HG03039 (cell line): ENCODE data around the gene RAB10.

Experiments used
- ATAC-seq: cut with Tn5 transposase; IDR thresholded peaks from one replicate; pipeline ENCODE4 v1.9.1; 2021; ENCODE audit warnings: mild to moderate bottlenecking, moderate library complexity; ENCODE audit not compliant: unreplicated experiment

The RAB10 gene

GRCh38 chr2:26175466-26176278, 141.8 kb downstream of the RAB10 start:
- ATAC-seq, result no peak

DNA sequence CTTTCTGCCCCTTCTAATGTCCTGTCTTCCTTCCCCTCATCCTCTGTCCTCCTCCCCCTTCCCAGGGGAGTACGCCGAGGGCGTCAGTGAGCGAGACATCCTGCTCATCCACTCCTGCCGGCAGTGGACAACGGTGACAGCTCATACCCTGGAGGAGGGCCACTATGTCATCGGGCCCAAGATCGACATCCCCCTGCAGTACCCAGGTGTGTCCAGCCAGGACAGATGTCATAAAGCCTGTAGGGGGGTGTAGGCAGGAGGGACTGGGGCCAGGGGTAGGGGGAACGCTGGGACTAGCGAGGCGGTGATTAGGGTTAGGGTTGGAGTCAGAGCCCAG, 142.4 kb downstream of the RAB10 start:
- no peak for ATAC-seq

DNA sequence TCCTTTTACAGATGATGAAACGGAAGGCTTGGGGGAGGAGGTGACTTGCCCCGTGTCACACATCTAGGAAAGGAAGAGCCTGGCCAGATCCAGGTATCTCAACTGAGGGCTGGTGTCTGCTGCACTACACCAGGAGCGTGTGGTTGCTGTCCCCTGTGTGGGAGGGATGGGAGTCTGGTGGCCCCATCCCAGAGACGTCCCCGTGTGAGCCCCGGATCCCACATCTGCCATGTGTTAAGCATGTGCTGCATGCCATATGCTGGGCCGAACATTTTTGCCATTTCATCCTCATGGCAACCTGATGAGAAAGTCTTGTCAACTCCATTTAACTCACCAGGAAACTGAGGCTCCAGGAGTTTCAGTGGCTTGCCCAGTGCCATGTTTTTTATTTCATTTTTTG, 143.2 kb downstream of the RAB10 start:
- no peak for ATAC-seq

- no peak for ATAC-seq
Observed at GRCh38 chr2:26178246-26178645, 144.4 kb downstream of the RAB10 start.

- ATAC-seq, result no peak
Observed at GRCh38 chr2:26178746-26179436, 145.0 kb downstream of the RAB10 start.

DNA sequence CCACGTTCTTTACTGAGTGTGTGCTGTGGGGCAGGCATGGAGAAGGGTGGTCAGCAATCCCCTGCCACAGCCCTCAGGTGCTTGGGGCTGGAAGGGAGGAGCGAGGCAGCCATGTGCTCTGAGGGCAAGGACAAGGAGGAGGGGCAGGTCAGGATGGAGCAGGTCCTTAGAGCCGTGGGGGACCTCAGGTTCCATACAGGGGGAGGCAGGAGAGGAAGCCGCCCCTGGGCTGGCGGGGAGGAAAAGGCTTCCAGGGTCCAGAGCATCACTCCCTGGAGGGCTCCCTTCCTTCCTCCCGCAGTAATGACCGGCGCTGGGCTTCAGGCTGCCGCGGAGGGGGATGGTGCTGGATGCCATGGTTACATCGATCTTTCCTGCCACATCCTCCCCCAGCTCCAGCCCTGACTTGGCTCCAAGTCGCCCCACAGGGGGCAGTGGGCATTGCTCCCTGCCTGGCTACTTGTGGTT, 145.6 kb downstream of the RAB10 start:
- ATAC-seq, result no peak

- no peak for ATAC-seq
Observed at GRCh38 chr2:26182441-26182840, 148.6 kb downstream of the RAB10 start.

DNA sequence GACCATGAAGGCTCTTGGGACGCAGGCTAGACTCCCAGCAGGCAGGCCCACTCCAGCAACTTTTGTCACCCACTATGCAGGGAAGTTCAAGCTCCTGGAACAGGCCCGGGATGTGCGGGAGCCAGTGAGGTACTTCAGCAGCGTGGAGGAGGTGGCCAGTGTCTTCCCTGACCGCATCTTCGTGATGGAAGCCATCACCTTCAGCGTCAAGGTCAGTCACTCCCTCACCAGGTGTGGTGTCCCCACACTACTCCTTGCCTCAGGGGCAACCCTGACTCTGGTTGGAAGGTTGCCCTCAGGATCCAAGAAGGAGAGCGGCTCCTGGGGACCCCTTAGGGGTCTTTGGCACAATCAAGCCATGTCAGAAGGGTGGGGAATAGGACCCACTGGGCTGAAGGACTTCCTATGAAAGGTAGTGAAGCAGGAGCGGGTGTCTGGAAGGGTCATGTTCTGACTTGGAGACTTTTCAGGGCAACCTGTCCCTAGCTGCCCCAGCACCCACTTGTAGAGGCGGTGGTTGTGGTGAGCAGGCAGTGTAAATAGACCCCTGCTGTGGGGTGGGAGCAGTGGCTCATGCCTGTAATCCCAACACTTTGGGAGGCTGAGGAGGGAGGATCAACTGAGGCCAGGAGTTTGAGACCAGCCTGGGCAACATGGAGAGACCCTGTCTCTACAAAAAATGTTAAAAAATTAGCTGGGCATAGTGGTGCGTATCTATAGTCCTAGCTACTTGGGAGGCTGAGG, 149.2 kb downstream of the RAB10 start:
- no peak for ATAC-seq

- ATAC-seq, result no peak
Observed at GRCh38 chr2:26184121-26184520, 150.2 kb downstream of the RAB10 start.

DNA sequence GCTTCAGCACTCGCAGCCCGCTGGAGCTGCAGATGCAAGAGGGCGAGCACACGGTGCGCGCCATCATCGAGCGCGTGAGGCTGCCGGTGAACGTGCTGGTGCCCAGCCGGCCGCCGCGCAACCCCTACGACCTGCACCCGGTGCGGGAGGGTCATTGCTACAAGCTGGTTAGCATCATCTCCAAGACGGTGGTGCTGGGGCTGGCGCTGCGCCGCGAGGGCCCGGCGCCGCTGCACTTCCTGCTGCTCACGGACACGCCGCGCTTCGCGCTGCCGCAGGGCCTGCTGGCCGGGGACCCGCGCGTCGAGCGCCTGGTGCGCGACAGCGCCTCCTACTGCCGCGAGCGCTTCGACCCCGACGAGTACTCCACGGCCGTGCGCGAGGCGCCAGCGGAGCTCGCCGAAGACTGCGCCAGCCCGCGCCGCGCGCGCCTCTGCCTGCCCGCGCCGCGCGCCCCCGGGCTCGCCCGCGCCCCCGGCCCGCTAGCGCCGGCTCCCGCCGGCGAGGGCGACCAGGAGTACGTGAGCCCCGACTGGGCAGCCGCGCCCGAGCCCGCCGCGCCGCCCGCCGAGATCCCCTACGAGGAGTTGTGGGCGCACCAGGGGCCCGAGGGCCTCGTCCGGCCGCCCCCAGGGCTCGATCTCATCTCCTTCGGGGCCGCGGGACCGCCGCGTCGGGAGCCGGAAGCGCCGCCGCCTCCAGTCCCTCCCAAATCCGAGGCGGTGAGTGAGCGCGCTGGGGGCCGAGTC, 150.8 kb downstream of the RAB10 start:
- no peak for ATAC-seq

DNA sequence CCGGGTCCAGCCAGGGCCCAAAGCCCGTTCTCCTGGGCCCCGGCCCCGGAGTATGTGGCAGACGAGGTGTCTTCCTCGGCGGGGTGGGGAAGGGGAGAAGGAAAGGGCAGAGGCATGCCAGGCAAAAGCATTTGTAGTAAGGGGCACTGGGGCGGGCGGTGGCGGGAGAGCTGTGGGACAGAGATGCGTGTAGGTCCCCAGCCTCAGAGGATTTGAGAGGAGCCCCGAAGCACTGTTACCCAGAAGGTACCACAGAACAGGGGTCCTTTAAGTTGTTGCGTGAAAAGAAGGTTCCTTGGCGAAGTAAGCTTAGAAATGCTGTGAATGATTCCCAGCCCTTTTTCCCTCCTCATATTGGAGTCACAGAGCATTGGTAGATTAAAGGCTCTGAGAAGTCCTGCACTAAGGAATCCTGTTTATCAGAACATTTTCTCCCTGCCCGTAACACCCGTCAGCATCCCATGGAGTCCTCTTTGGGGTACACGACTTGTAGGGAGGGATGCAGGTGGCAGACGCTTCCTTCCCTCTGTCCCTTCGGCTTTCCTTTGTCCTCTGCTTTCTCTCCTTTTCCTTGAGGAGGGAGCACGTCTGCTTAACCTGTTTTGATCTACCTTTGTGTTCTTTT, 151.5 kb downstream of the RAB10 start:
- no peak for ATAC-seq

- no peak for ATAC-seq
Observed at GRCh38 chr2:26185954-26186770, 152.3 kb downstream of the RAB10 start.
